CD8-positive, alpha-beta memory T cell (primary cell): Measurements from ENCODE around the gene TMEM88. TPM values are rescaled to one million over a fixed set of nuclear protein-coding genes. Genes with fewer than 3 reads are reported as not detected.

ENCODE experiments used
- polyA plus RNA-seq: library from polyadenylated mRNA; unstranded; fragments of 300-500 nt; fragmentation: Illumina TruSeq; gene quantifications from one replicate; pipeline ENCODE4 v1.2.3, GENCODE V29; 2021
- total RNA-seq, 2 experiments: library from RNA; stranded (reverse); gene quantifications; one replicate each; pipeline ENCODE4 v1.2.3, GENCODE V29; 2021

Gene TMEM88
- total and polyA plus RNA-seq, 3 experiments from 2014 or later, result 5.3 to 5.5 TPM; not detected in 1

Other genes with a start within 250 kb of the TMEM88 start
- 10 to 100 TPM; 45.7 to 45.9 TPM for gene FXR2, start 240.2 kb upstream of the TMEM88 start, total RNA-seq
- 20.4 TPM for gene FXR2, start 240.2 kb upstream of the TMEM88 start, polyA plus RNA-seq
- gene SAT2, start 227.2 kb upstream of the TMEM88 start, total RNA-seq, result 10 to 100 TPM; 18.4 to 21.6 TPM
- gene SAT2, start 227.2 kb upstream of the TMEM88 start, polyA plus RNA-seq, result 37.0 TPM
- not detected for gene SHBG, start 224.9 kb upstream of the TMEM88 start, total RNA-seq
- gene SHBG, start 224.9 kb upstream of the TMEM88 start, polyA plus RNA-seq, result not detected
- under 1 TPM; 0.40 to 0.53 TPM for gene ATP1B2, start 204.1 kb upstream of the TMEM88 start, total RNA-seq
- gene ATP1B2, start 204.1 kb upstream of the TMEM88 start, polyA plus RNA-seq, result not detected
- 100 to 1,000 TPM; 150 to 151 TPM for gene TP53, start 167.6 kb upstream of the TMEM88 start, total RNA-seq
- gene TP53, start 167.6 kb upstream of the TMEM88 start, polyA plus RNA-seq, result 33.5 TPM
- gene WRAP53, start 166.6 kb upstream of the TMEM88 start, total RNA-seq, result 10 to 100 TPM; 29.1 to 31.3 TPM
- gene WRAP53, start 166.6 kb upstream of the TMEM88 start, polyA plus RNA-seq, result 16.6 TPM
- not detected for gene EFNB3, start 149.9 kb upstream of the TMEM88 start, total RNA-seq
- gene EFNB3, start 149.9 kb upstream of the TMEM88 start, polyA plus RNA-seq, result not detected
- not detected for gene DNAH2, start 137.3 kb upstream of the TMEM88 start, total RNA-seq
- gene DNAH2, start 137.3 kb upstream of the TMEM88 start, polyA plus RNA-seq, result not detected
- gene KDM6B, start 20.8 kb upstream of the TMEM88 start, total RNA-seq, result 10 to 100 TPM; 84.2 to 89.7 TPM
- 1.2 TPM for gene KDM6B, start 20.8 kb upstream of the TMEM88 start, polyA plus RNA-seq
- gene NAA38, start 2.5 kb downstream of the TMEM88 start, total RNA-seq, result 10 to 100 TPM; 58.2 to 65.0 TPM
- 162 TPM for gene NAA38, start 2.5 kb downstream of the TMEM88 start, polyA plus RNA-seq
- 10 to 100 TPM; 16.4 to 17.6 TPM for gene CYB5D1, start 2.9 kb downstream of the TMEM88 start, total RNA-seq
- gene CYB5D1, start 2.9 kb downstream of the TMEM88 start, polyA plus RNA-seq, result 3.1 TPM
- gene CHD3, start 33.7 kb downstream of the TMEM88 start, total RNA-seq, result 100 to 1,000 TPM; 116 to 123 TPM
- 20.1 TPM for gene CHD3, start 33.7 kb downstream of the TMEM88 start, polyA plus RNA-seq
- 1 to 10 TPM; 4.4 to 4.8 TPM for gene RNF227, start 61.2 kb downstream of the TMEM88 start, total RNA-seq
- 3.3 TPM for gene RNF227, start 61.2 kb downstream of the TMEM88 start, polyA plus RNA-seq
- gene KCNAB3, start 74.8 kb downstream of the TMEM88 start, total RNA-seq, result 1 to 10 TPM; 5.6 to 6.7 TPM
- gene KCNAB3, start 74.8 kb downstream of the TMEM88 start, polyA plus RNA-seq, result not detected
- gene TRAPPC1, start 76.9 kb downstream of the TMEM88 start, total RNA-seq, result 100 to 1,000 TPM; 158 TPM
- 272 TPM for gene TRAPPC1, start 76.9 kb downstream of the TMEM88 start, polyA plus RNA-seq
- gene CNTROB, start 77.1 kb downstream of the TMEM88 start, total RNA-seq, result 10 to 100 TPM; 44.3 to 46.8 TPM
- gene CNTROB, start 77.1 kb downstream of the TMEM88 start, polyA plus RNA-seq, result 12.0 TPM
- gene GUCY2D, start 147.5 kb downstream of the TMEM88 start, total RNA-seq, result not detected
- gene GUCY2D, start 147.5 kb downstream of the TMEM88 start, polyA plus RNA-seq, result 0.22 TPM
- gene ALOX15B, start 184.0 kb downstream of the TMEM88 start, total RNA-seq, result not detected
- not detected for gene ALOX15B, start 184.0 kb downstream of the TMEM88 start, polyA plus RNA-seq
- 1 to 10 TPM; 1.3 to 1.9 TPM for gene ALOX12B, start 232.7 kb downstream of the TMEM88 start, total RNA-seq
- not detected for gene ALOX12B, start 232.7 kb downstream of the TMEM88 start, polyA plus RNA-seq